GM21360 (cell line): ENCODE results near the gene TBC1D5.
"Not testable (repeated sequence)": the region's sequence is repeated elsewhere in the genome, so short reads cannot be mapped to it uniquely, and the experiment has no call there.

Experiments used
- ATAC-seq: cut with Tn5 transposase; IDR thresholded peaks from one replicate; pipeline ENCODE4 v1.9.1; 2021; ENCODE audit warnings: mild to moderate bottlenecking, moderate library complexity; ENCODE audit not compliant: unreplicated experiment

The TBC1D5 gene

DNA sequence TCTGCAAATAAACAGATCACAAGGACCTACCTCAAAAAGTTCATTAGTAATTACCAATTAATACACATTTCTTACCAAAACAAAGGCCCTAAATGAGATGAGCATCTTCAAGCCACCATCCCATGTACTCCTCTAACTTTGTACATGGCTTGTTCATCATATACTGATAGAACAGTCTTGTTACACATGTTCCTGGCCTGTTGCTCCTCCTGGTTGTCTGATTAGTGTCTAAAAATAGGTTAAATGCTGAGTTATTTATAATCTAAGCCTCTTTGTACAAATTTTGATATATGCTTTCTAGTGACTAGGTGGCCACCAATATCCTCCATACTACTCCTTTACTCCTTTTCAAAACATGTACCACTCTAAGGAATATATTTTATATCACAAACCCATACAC is 25.0 kb downstream of the TBC1D5 start:
- ATAC-seq = no peak

GRCh38 chr3:17714473-17714872 is 28.0 kb downstream of the TBC1D5 start:
- ATAC-seq = no peak

GRCh38 chr3:17709236-17709810 is 33.1 kb downstream of the TBC1D5 start:
- ATAC-seq = no peak

GRCh38 chr3:17707813-17708543 is 34.5 kb downstream of the TBC1D5 start:
- no peak for ATAC-seq

- ATAC-seq = not testable (repeated sequence)
These were observed 36.4 kb downstream of the TBC1D5 start for GRCh38 chr3:17705991-17706390.

GRCh38 chr3:17699815-17700214 is 42.6 kb downstream of the TBC1D5 start:
- ATAC-seq = not testable (repeated sequence)

- ATAC-seq = not testable (repeated sequence)
These were observed 46.8 kb downstream of the TBC1D5 start for GRCh38 chr3:17695665-17696064.

GRCh38 chr3:17693670-17693999 is 48.8 kb downstream of the TBC1D5 start:
- not testable (repeated sequence) for ATAC-seq

DNA sequence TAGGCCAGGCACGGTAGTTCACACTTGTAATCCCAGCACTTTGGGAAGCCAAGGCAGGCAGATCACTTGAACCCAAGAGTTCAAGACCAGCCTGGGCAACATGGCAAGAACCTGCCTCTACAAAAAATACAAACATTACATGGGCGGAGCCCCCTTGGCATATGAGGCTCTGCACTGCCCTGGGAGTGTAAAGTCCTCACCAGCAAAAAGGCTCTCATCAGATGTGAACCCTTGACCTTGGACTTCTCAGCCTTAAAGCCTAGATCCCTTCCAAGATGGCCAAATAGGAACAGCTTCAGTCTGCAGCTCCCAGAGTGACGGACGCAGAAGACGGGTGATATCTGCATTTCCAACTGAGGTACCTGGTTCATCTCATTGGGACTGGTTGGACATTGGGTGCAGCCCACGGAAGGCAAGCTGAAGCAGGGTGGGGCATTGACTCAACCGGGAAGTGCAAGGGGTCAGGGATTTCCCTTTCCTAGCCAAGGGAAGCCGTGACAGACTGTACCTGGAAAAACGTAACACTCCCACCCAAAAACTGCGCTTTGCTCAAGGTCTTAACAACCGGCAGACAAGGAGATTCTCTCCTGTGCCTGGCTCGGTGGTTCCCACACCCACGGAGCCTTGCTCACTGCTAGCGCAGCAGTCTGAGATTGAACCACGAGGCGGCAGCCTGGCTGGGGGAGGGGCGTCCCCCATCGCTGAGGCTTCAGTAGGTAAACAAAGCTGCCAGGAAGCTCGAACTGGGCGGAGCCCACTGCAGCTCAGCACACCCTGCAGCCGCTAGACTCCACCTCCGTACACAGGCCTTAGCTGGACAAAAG is 49.4 kb downstream of the TBC1D5 start:
- ATAC-seq = not testable (repeated sequence)

DNA sequence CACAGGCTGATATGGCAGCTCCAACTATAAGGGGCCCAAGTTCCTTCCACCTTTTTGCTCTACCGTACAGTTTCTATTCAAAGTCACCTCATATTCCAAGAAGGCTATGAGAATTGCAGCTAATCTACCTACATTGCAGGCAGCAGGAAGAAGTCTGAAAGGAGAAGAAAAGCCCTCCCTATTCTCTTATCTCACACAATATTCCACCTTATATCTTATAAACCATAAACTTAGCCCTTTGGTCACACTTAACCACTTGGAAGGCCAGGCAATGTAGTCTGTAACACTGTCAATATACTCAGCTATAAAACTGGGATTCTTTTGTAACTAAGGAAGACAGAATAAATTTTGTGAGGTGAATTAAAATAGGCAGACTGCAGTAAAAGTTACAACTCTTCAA is 54.9 kb downstream of the TBC1D5 start:
- ATAC-seq = no peak

- no peak for ATAC-seq
These were observed 55.8 kb downstream of the TBC1D5 start for GRCh38 chr3:17686613-17687012.

DNA sequence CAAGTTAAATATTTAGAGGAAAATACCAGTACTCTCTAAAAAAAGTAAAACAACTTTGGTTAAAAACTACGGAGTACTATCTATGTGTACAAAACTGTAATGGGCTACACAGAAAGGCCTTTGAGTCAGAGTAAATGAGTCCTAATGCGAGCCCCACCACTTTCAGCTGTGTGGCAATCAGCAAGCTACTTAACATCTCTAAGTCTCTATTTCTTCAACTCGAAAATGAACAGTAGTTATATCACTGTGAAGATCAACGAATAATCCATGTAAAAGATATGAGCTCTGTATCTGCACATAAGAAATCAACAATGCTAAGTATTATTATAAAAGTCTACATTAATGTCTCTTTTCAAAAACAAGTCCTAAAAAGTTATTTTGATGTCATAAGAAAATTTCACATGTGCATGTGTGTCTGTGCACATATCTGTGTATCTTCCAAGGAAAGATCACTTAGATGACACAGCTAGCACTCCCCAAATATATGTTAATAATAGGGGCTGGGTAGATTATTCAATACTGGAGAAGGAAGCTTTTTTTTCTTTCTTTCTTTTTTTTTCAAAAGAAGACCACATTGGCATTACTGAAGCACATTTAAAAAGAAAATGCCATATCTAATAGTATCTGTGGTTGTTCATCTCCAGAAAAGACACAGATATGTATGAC is 58.8 kb downstream of the TBC1D5 start:
- ATAC-seq = no peak

DNA sequence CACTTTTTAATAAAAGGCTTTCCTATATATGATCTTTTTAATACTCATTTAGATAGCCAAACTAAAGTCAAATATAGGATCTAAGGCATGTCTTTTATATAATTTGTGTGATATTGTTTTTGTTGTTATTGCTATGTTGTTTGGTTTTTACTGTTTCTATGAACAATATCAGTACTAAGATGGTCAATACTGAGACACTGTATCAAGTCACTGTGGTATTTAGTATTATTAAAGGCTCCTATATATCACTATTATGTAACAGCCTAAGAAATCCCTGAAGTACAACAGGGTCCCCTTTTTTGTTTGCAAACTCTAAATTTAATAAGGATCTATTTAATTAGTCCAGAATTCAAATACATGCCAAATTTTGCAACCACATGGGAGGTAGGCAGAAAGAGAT is 61.9 kb downstream of the TBC1D5 start:
- no peak for ATAC-seq

- ATAC-seq = peak; percentile 79
These were observed 64.2 kb downstream of the TBC1D5 start for GRCh38 chr3:17678116-17678741.

GRCh38 chr3:17674082-17674686 is 68.2 kb downstream of the TBC1D5 start:
- no peak for ATAC-seq

DNA sequence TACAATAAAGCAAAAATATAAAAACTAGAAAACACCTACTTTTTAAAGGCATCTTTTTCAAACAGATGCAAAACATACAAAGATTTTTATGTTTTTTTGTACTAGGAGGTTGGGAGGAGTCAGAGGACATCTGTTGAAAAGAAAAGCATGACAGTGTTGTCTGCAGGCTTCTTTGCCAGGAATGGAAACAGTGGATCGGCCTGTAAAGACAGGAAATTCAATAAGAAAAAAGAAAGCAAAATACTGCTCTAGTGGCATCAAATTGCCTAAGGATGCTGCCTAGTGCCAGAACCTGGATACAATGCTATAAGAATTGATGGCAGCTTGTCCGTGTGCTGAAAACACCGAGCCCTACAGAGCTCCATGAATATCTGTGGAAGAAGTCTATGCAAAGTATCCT is 69.9 kb downstream of the TBC1D5 start:
- no peak for ATAC-seq

GRCh38 chr3:17670749-17671148 is 71.7 kb downstream of the TBC1D5 start:
- no peak for ATAC-seq

- ATAC-seq = no peak
These were observed 77.5 kb downstream of the TBC1D5 start for GRCh38 chr3:17664923-17665322.

DNA sequence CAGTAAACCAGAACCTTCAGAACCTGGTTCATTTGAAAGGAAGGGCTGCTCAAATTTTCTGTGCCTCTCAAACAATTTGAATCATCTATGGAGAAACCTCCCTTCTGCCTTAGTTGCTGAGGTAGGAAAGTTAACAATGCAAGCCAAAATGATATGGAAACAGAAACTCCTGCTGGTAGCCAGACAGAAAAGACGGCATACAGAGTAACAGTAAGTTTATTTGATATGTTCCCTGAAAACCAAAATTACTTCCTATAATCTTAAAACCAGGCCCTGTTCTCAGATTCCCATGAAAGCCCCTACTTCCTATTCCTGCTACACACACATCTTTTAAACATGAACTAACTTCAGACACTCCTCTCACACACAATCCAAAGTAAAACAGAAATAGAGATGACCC is 86.2 kb downstream of the TBC1D5 start:
- ATAC-seq = no peak

- ATAC-seq = no peak
These were observed 86.7 kb downstream of the TBC1D5 start for GRCh38 chr3:17655743-17656142.

GRCh38 chr3:17649748-17650147 is 92.7 kb downstream of the TBC1D5 start:
- not testable (repeated sequence) for ATAC-seq
